Activated naive CD4-positive, alpha-beta T cell treated with anti-CD3 and anti-CD28 coated beads, Interleukin-2, amount 50 U/mL, for 16 hours (primary cell): ENCODE measurements around the gene SPHK2.
"Not testable (repeated sequence)": the region's sequence is repeated elsewhere in the genome, so short reads cannot be mapped to it uniquely, and the experiment has no call there.

Experiments used
- DNase-seq: peaks from one replicate; pipeline ENCODE4 v3.0.0-alpha.2; 2020

Gene SPHK2

GRCh38 chr19:48664476-48664875 is 45.2 kb downstream of the SPHK2 start:
- no peak for DNase-seq

GRCh38 chr19:48665786-48666185 is 46.5 kb downstream of the SPHK2 start:
- no peak for DNase-seq

GRCh38 chr19:48668332-48668731 is 49.0 kb downstream of the SPHK2 start:
- no peak for DNase-seq

- DNase-seq: no peak
Observed at GRCh38 chr19:48668761-48669160, 49.5 kb downstream of the SPHK2 start.

GRCh38 chr19:48669903-48670668 is 50.8 kb downstream of the SPHK2 start:
- DNase-seq: no peak

GRCh38 chr19:48670699-48671445 is 51.6 kb downstream of the SPHK2 start:
- no peak for DNase-seq

GRCh38 chr19:48671446-48671995 is 52.2 kb downstream of the SPHK2 start:
- no peak for DNase-seq

- no peak for DNase-seq
Observed at GRCh38 chr19:48672994-48673393, 53.7 kb downstream of the SPHK2 start, which contains the start of gene NTN5. NTN5 (minus strand) TSS chr19:48673017; CDS start chr19:48670986, 2,031 bp downstream.

- DNase-seq: no peak
Observed at GRCh38 chr19:48673436-48674100, 54.3 kb downstream of the SPHK2 start.

GRCh38 chr19:48674216-48674809 is 55.0 kb downstream of the SPHK2 start:
- no peak for DNase-seq

- DNase-seq: peak; percentile 74
Observed at GRCh38 chr19:48674921-48675824, 55.9 kb downstream of the SPHK2 start.

- DNase-seq: no peak
Observed at GRCh38 chr19:48676487-48676886, 57.2 kb downstream of the SPHK2 start.

GRCh38 chr19:48676887-48677286 is 57.6 kb downstream of the SPHK2 start:
- no peak for DNase-seq

GRCh38 chr19:48678201-48678600 is 58.9 kb downstream of the SPHK2 start:
- DNase-seq: no peak

- DNase-seq: not testable (repeated sequence)
Observed at GRCh38 chr19:48680006-48680405, 60.7 kb downstream of the SPHK2 start.
